Measurements from ENCODE around the gene DNAJA3. TPM values are rescaled to one million over a fixed set of nuclear protein-coding genes. Genes with fewer than 3 reads are reported as not detected.
A peak's percentile ranks its signal among the peaks of the same experiment; 100 is the strongest.

Gene DNAJA3
- total RNA-seq, 5 donors from 2014 or later (not counting 1 experiment from before 2014, with no cell fraction given): 37.7 to 73.8 (median 65.7) TPM

GRCh38 chr16:4465977-4466779 is 40.5 kb downstream of the DNAJA3 start:
- Histone ChIP-seq H3K27me3 (replicated peaks in 1 of 2; ENCODE audit: control insufficient read depth in 2 of 2, extremely low read depth in 1 of 2, insufficient read depth in 2 of 2, low read length in 1 of 2) (no peaks in the 10 kb centered on the region), H3K9me3 (no peaks in the 10 kb centered on the region), H3K4me3 (ENCODE audit: control insufficient read depth in 1 of 2, extremely low read depth in 1 of 2, low read length in 1 of 2) (no peak overlapping the region), H3K4me1 (ENCODE audit: control insufficient read depth in 1 of 2, extremely low read depth in 1 of 2, insufficient read depth in 2 of 2, low read length in 2 of 2) (peaks cover 3 to 48% of the 10 kb centered on the region in 2 experiments), H3K27ac (ENCODE audit: low read length) (peak overlapping the region; percentile 83), H3K36me3 (ENCODE audit: control insufficient read depth in 2 of 2, extremely low read depth in 1 of 2, insufficient read depth in 1 of 2, low read length in 1 of 2) (peaks cover 18 to 54% of the 10 kb centered on the region in 2 donors)
- ChIA-PET CTCF (interaction anchor here in 1 of 2 donors (0.8 to 1.2 kb wide), 4 partner anchors 10 to 150 kb away, joined by 3 to 5 read pairs (median 4); partner anchors contain the start of gene HMOX2), POLR2A (interaction anchor here (0.5 to 1.0 kb wide), 3 partner anchors 39 to 770 kb away, joined by 3 to 4 read pairs (median 3); no protein-coding TSS in a partner anchor)
- WGBS (ENCODE audit: insufficient coverage): 61% methylated on average over 14 of the region's 32 CpGs
- H3K4me1 Mint-ChIP-seq: peaks cover 15 to 24% (median 20%) of the 10 kb centered on the region in 3 donors
- no peaks in the 10 kb centered on the region for H3K27me3 Mint-ChIP-seq
- H3K9me3 Mint-ChIP-seq: no peaks in the 10 kb centered on the region
- H3K36me3 Mint-ChIP-seq: peaks cover 26% of the 10 kb centered on the region
- DNase-seq (peak; percentile 30 to 84 (median 59)), ATAC-seq (replicated peaks in 1 of 4) (peak; percentile 80 to 94 (median 84))
- peak overlapping the region in 2 of 3 donors; percentile 38 to 47 for H3K4me3 Mint-ChIP-seq
- H3K27ac Mint-ChIP-seq: peak overlapping the region; percentile 84 to 86

- H3K27me3 ChIP-seq (replicated peaks in 1 of 2; ENCODE audit: control insufficient read depth in 2 of 2, extremely low read depth in 1 of 2, insufficient read depth in 2 of 2, low read length in 1 of 2): no peaks in the 10 kb centered on the region
- Mint-ChIP-seq H3K36me3 (peaks cover 29% of the 10 kb centered on the region), H3K9me3 (no peaks in the 10 kb centered on the region), H3K4me3 (no peak overlapping the region), H3K4me1 (peaks cover 19 to 28% (median 25%) of the 10 kb centered on the region in 3 donors), H3K27ac (no peak overlapping the region), H3K27me3 (no peaks in the 10 kb centered on the region)
- CTCF ChIA-PET: no interaction called here
- POLR2A ChIA-PET: interaction anchor here (0.6 to 0.7 kb wide), 2 partner anchors 31 to 266 kb away, joined by 3 read pairs; partner anchors contain the start of gene ANKS3 (in 1 of the 2)
- DNase-seq: no peak
- no peak overlapping the region for H3K27ac ChIP-seq (ENCODE audit: low read length)
- WGBS (ENCODE audit: insufficient coverage): 99% methylated on average over 16 of the region's 16 CpGs
- H3K9me3 ChIP-seq: no peaks in the 10 kb centered on the region
- peaks cover 3 to 48% of the 10 kb centered on the region in 2 experiments for H3K4me1 ChIP-seq (ENCODE audit: control insufficient read depth in 1 of 2, extremely low read depth in 1 of 2, insufficient read depth in 2 of 2, low read length in 2 of 2)
- ATAC-seq (replicated peaks in 1 of 4): no peak
- peaks cover 13 to 39% of the 10 kb centered on the region in 2 donors for H3K36me3 ChIP-seq (ENCODE audit: control insufficient read depth in 2 of 2, extremely low read depth in 1 of 2, insufficient read depth in 1 of 2, low read length in 1 of 2)
- no peak overlapping the region for H3K4me3 ChIP-seq (ENCODE audit: control insufficient read depth in 1 of 2, extremely low read depth in 1 of 2, low read length in 1 of 2)
Observed at GRCh38 chr16:4467916-4468315, 42.2 kb downstream of the DNAJA3 start.

- H3K27me3 ChIP-seq (replicated peaks in 1 of 2; ENCODE audit: control insufficient read depth in 2 of 2, extremely low read depth in 1 of 2, insufficient read depth in 2 of 2, low read length in 1 of 2): no peaks in the 10 kb centered on the region
- H3K27ac Mint-ChIP-seq: no peak overlapping the region
- H3K4me1 Mint-ChIP-seq: peaks cover 26 to 35% (median 31%) of the 10 kb centered on the region in 3 donors
Observed at GRCh38 chr16:4468972-4469371, 43.3 kb downstream of the DNAJA3 start.

GRCh38 chr16:4471869-4472268 is 46.2 kb downstream of the DNAJA3 start:
- H3K36me3 Mint-ChIP-seq: peaks cover 14% of the 10 kb centered on the region
- Histone ChIP-seq H3K4me1 (ENCODE audit: control insufficient read depth in 1 of 2, extremely low read depth in 1 of 2, insufficient read depth in 2 of 2, low read length in 2 of 2) (peaks cover 12 to 45% of the 10 kb centered on the region in 2 experiments), H3K27ac (ENCODE audit: low read length) (no peak overlapping the region), H3K36me3 (ENCODE audit: control insufficient read depth in 2 of 2, extremely low read depth in 1 of 2, insufficient read depth in 1 of 2, low read length in 1 of 2) (peaks cover 0 to 15% of the 10 kb centered on the region in 2 donors), H3K4me3 (ENCODE audit: control insufficient read depth in 1 of 2, extremely low read depth in 1 of 2, low read length in 1 of 2) (no peak overlapping the region), H3K27me3 (replicated peaks in 1 of 2; ENCODE audit: control insufficient read depth in 2 of 2, extremely low read depth in 1 of 2, insufficient read depth in 2 of 2, low read length in 1 of 2) (no peaks in the 10 kb centered on the region), H3K9me3 (no peaks in the 10 kb centered on the region)
- peak overlapping the region; percentile 49 to 84 for H3K27ac Mint-ChIP-seq
- ChIA-PET POLR2A (interaction anchor here (0.5 to 0.7 kb wide), 2 partner anchors 16 to 29 kb away, joined by 12 to 13 read pairs; no protein-coding TSS in a partner anchor), CTCF (interaction anchor here in 1 of 2 donors (0.7 kb wide), 1 partner anchor 76 kb away, joined by 5 read pairs; no protein-coding TSS in a partner anchor)
- DNase-seq (no peak), ATAC-seq (replicated peaks in 1 of 4) (no peak)
- H3K9me3 Mint-ChIP-seq: no peaks in the 10 kb centered on the region
- H3K4me1 Mint-ChIP-seq: peaks cover 17 to 29% (median 28%) of the 10 kb centered on the region in 3 donors
- no peak overlapping the region for H3K4me3 Mint-ChIP-seq
- WGBS (ENCODE audit: insufficient coverage): 90% methylated on average over 2 of the region's 5 CpGs
- H3K27me3 Mint-ChIP-seq: no peaks in the 10 kb centered on the region

More at GRCh38 chr16:4468972-4469371, 43.3 kb downstream of the DNAJA3 start:
- Histone ChIP-seq H3K36me3 (ENCODE audit: control insufficient read depth in 2 of 2, extremely low read depth in 1 of 2, insufficient read depth in 1 of 2, low read length in 1 of 2) (peaks cover 6 to 29% of the 10 kb centered on the region in 2 donors), H3K4me3 (ENCODE audit: control insufficient read depth in 1 of 2, extremely low read depth in 1 of 2, low read length in 1 of 2) (no peak overlapping the region), H3K4me1 (ENCODE audit: control insufficient read depth in 1 of 2, extremely low read depth in 1 of 2, insufficient read depth in 2 of 2, low read length in 2 of 2) (peaks cover 3 to 49% of the 10 kb centered on the region in 2 experiments), H3K27ac (ENCODE audit: low read length) (no peak overlapping the region), H3K9me3 (no peaks in the 10 kb centered on the region)
- WGBS (ENCODE audit: insufficient coverage): 99% methylated on average over 8 of the region's 10 CpGs
- ChIA-PET CTCF (no interaction called here), POLR2A (interaction anchor here in 1 of 2 donors (0.5 kb wide), 1 partner anchor 129 kb away, joined by 3 read pairs; no protein-coding TSS in a partner anchor)
- Mint-ChIP-seq H3K4me3 (no peak overlapping the region), H3K36me3 (peaks cover 29% of the 10 kb centered on the region), H3K9me3 (no peaks in the 10 kb centered on the region), H3K27me3 (no peaks in the 10 kb centered on the region)
- DNase-seq (no peak), ATAC-seq (replicated peaks in 1 of 4) (no peak)

GRCh38 chr16:4472880-4473279 is 47.2 kb downstream of the DNAJA3 start:
- peaks cover 22 to 36% (median 34%) of the 10 kb centered on the region in 3 donors for H3K4me1 Mint-ChIP-seq
- DNase-seq: no peak
- H3K9me3 ChIP-seq: no peaks in the 10 kb centered on the region
- peak overlapping the region; percentile 24 for H3K27ac ChIP-seq (ENCODE audit: low read length)
- H3K4me1 ChIP-seq (ENCODE audit: control insufficient read depth in 1 of 2, extremely low read depth in 1 of 2, insufficient read depth in 2 of 2, low read length in 2 of 2): peaks cover 15 to 45% of the 10 kb centered on the region in 2 experiments
- peaks cover 13% of the 10 kb centered on the region for H3K36me3 Mint-ChIP-seq
- H3K27me3 ChIP-seq (replicated peaks in 1 of 2; ENCODE audit: control insufficient read depth in 2 of 2, extremely low read depth in 1 of 2, insufficient read depth in 2 of 2, low read length in 1 of 2): no peaks in the 10 kb centered on the region
- CTCF ChIA-PET: interaction anchor here in 1 of 2 donors (0.7 kb wide), 1 partner anchor 33 kb away, joined by 5 read pairs; no protein-coding TSS in a partner anchor
- H3K36me3 ChIP-seq (ENCODE audit: control insufficient read depth in 2 of 2, extremely low read depth in 1 of 2, insufficient read depth in 1 of 2, low read length in 1 of 2): peaks cover 0 to 12% of the 10 kb centered on the region in 2 donors
- no peaks in the 10 kb centered on the region for H3K27me3 Mint-ChIP-seq
- 56% methylated on average over 2 of the region's 4 CpGs for WGBS (ENCODE audit: insufficient coverage)
- H3K4me3 ChIP-seq (ENCODE audit: control insufficient read depth in 1 of 2, extremely low read depth in 1 of 2, low read length in 1 of 2): no peak overlapping the region
- no peak for ATAC-seq (replicated peaks in 1 of 4)
- peak overlapping the region; percentile 74 to 88 (median 84) for H3K4me3 Mint-ChIP-seq
- peak overlapping the region; percentile 71 to 84 for H3K27ac Mint-ChIP-seq
- no peaks in the 10 kb centered on the region for H3K9me3 Mint-ChIP-seq
- POLR2A ChIA-PET: interaction anchor here (0.7 to 0.8 kb wide), 2 partner anchors 15 to 135 kb away, joined by 5 to 6 read pairs; no protein-coding TSS in a partner anchor

Data from T-cell (primary cell).